Measurements from ENCODE around the gene ATP2B3.

- no peak for TF ChIP-seq GATA2 (IDR thresholded peaks at IDR 0.05; ENCODE audit: low read depth, low read length)
- no peak for TF ChIP-seq GATA3 (IDR thresholded peaks at IDR 0.05; ENCODE audit: low read depth, low read length)
Observed at GRCh38 chrX:153492543-153492942, 24.9 kb upstream of the ATP2B3 start.
